BLaER1 treated with 17β-estradiol and CSF1 and Interleukin-3, amounts not matched to agents 10 nM and 100 nM (cell line): ENCODE results near the gene MITF.

ENCODE experiments used
- H3K27ac ChIP-seq, 11 experiments: shearing (Covaris generic); formaldehyde crosslinking; 2 replicates each; pipeline ENCODE4 v1.8.1; 2022
- H3K27me3 ChIP-seq, 11 experiments: shearing (Covaris generic); formaldehyde crosslinking; 2 replicates each; pipeline ENCODE4 v1.8.1; 2022
- H3K36me3 ChIP-seq, 11 experiments: shearing (Covaris generic); formaldehyde crosslinking; 2 replicates each; pipeline ENCODE4 v1.8.1; 2022
- H3K4me1 ChIP-seq, 10 experiments: shearing (Covaris generic); formaldehyde crosslinking; 2 replicates each; pipeline ENCODE4 v1.8.1; 2022
- H3K4me2 ChIP-seq, 11 experiments: shearing (Covaris generic); formaldehyde crosslinking; 2 replicates each; pipeline ENCODE4 v1.8.1; 2022
- H3K4me3 ChIP-seq, 10 experiments: shearing (Covaris generic); formaldehyde crosslinking; 2 replicates each; pipeline ENCODE4 v1.8.1; 2022
- H3K9ac ChIP-seq, 11 experiments: shearing (Covaris generic); formaldehyde crosslinking; 2 replicates each; pipeline ENCODE4 v1.8.1; 2022
- H3K9me3 ChIP-seq, 11 experiments: shearing (Covaris generic); formaldehyde crosslinking; replicated peaks in 1 of 11; 2 replicates each; pipeline ENCODE4 v1.8.1; 2022
- H4K20me1 ChIP-seq, 11 experiments: shearing (Covaris generic); formaldehyde crosslinking; 2 replicates each; pipeline ENCODE4 v1.8.1; 2022
- Cebpa-rat ChIP-seq, 11 experiments: shearing (Covaris generic); IDR thresholded peaks; 2 replicates each; pipeline ENCODE4 v1.8.1; 2022

Gene MITF

GRCh38 chr3:69888040-69888942, 149.0 kb downstream of the MITF start:
- Histone ChIP-seq H3K9me3 (no peaks in the 10 kb centered on the region), H3K9ac (no peak overlapping the region), H4K20me1 (peaks cover 0 to 99% (median 0%) of the 10 kb centered on the region in 11 experiments; a peak in 4 of 22 replicates), H3K27me3 (no peaks in the 10 kb centered on the region), H3K36me3 (peaks cover 0 to 33% (median 0%) of the 10 kb centered on the region in 11 experiments; a peak in 4 of 22 replicates), H3K4me3 (no peak overlapping the region), H3K27ac (no peak overlapping the region), H3K4me2 (no peak overlapping the region), H3K4me1 (no peaks in the 10 kb centered on the region)
- TF ChIP-seq Cebpa-rat (IDR thresholded peaks at IDR 0.05), result no peak

DNA sequence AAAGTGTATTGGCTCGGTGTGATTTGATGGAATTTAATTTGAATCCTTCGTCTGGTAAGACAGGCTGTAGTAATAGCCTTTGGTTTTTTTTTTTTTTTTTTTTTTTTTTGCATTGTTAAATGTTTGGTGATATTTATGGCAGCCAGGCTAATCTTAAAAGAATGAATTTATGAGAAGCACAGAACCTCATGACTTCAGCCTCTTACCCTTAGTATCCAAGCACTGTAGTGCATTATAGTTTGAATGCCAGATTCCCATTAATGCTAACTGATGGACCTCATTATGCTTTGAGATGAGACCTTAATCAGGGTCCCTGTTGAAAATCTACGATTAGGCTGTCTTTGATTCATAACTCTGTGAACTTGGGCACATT, 149.7 kb downstream of the MITF start:
- no peaks in the 10 kb centered on the region for H3K9me3 ChIP-seq
- no peak overlapping the region for H3K9ac ChIP-seq
- TF ChIP-seq Cebpa-rat (IDR thresholded peaks at IDR 0.05), result no peak
- no peaks in the 10 kb centered on the region for H3K27me3 ChIP-seq
- peaks cover 0 to 99% (median 0%) of the 10 kb centered on the region in 11 experiments; a peak in 4 of 22 replicates for H4K20me1 ChIP-seq
- no peak overlapping the region for H3K27ac ChIP-seq
- H3K4me1 ChIP-seq, result no peaks in the 10 kb centered on the region
- H3K4me2 ChIP-seq, result no peak overlapping the region
- peaks cover 0 to 26% (median 0%) of the 10 kb centered on the region in 11 experiments; a peak in 4 of 22 replicates for H3K36me3 ChIP-seq
- H3K4me3 ChIP-seq, result no peak overlapping the region

GRCh38 chr3:69890084-69890483, 150.8 kb downstream of the MITF start:
- no peak for TF ChIP-seq Cebpa-rat (IDR thresholded peaks at IDR 0.05)
- H3K36me3 ChIP-seq, result peaks cover 0 to 23% (median 0%) of the 10 kb centered on the region in 11 experiments; a peak in 3 of 22 replicates

GRCh38 chr3:69890691-69891090, 151.4 kb downstream of the MITF start:
- no peak overlapping the region for H3K4me3 ChIP-seq

More at GRCh38 chr3:69890084-69890483, 150.8 kb downstream of the MITF start:
- Histone ChIP-seq H4K20me1 (peaks cover 0 to 100% (median 0%) of the 10 kb centered on the region in 11 experiments; a peak in 5 of 22 replicates), H3K27me3 (no peaks in the 10 kb centered on the region), H3K9ac (no peak overlapping the region), H3K9me3 (no peaks in the 10 kb centered on the region), H3K27ac (no peak overlapping the region), H3K4me1 (no peaks in the 10 kb centered on the region), H3K4me3 (no peak overlapping the region), H3K4me2 (no peak overlapping the region)

GRCh38 chr3:69892706-69893105, 153.4 kb downstream of the MITF start:
- TF ChIP-seq Cebpa-rat (IDR thresholded peaks at IDR 0.05), result no peak
- Histone ChIP-seq H3K4me3 (no peak overlapping the region), H3K4me2 (no peak overlapping the region)

More at GRCh38 chr3:69890691-69891090, 151.4 kb downstream of the MITF start:
- H3K27me3 ChIP-seq, result no peaks in the 10 kb centered on the region
- H3K9ac ChIP-seq, result no peak overlapping the region
- H3K9me3 ChIP-seq, result no peaks in the 10 kb centered on the region
- no peak overlapping the region for H3K4me2 ChIP-seq
- H4K20me1 ChIP-seq, result peaks cover 0 to 100% (median 0%) of the 10 kb centered on the region in 11 experiments; a peak in 5 of 22 replicates
- peaks cover 0 to 18% (median 0%) of the 10 kb centered on the region in 11 experiments; a peak in 3 of 22 replicates for H3K36me3 ChIP-seq
- no peaks in the 10 kb centered on the region for H3K4me1 ChIP-seq
- H3K27ac ChIP-seq, result no peak overlapping the region
- no peak for TF ChIP-seq Cebpa-rat (IDR thresholded peaks at IDR 0.05)

DNA sequence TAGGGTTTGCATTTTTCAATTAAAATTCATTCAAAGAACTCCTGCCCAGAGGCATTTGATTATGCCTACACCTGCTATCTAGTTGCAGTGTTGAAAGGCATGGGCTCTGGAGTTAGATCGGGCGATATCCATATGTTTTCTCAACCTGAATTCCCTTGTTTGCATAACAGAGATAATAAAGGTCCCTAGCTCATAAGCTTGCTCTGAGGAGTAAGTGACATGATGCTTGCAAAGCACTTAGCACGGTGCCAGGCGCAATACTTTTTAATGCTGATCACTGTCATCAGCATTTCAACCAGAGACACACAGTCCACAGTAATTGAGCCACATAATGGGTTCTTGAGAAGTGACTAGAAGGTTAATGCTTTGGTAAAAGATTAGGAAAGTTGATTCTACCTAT, 154.0 kb downstream of the MITF start:
- H3K9me3 ChIP-seq, result no peaks in the 10 kb centered on the region
- H3K9ac ChIP-seq, result no peak overlapping the region
- no peak overlapping the region for H3K4me2 ChIP-seq
- H3K36me3 ChIP-seq, result peaks cover 0 to 29% (median 0%) of the 10 kb centered on the region in 11 experiments; a peak in 4 of 22 replicates
- peaks cover 0 to 99% (median 0%) of the 10 kb centered on the region in 11 experiments; a peak in 5 of 22 replicates for H4K20me1 ChIP-seq
- H3K4me1 ChIP-seq, result no peaks in the 10 kb centered on the region
- no peak overlapping the region for H3K4me3 ChIP-seq
- no peak overlapping the region for H3K27ac ChIP-seq
- no peaks in the 10 kb centered on the region for H3K27me3 ChIP-seq
- TF ChIP-seq Cebpa-rat (IDR thresholded peaks at IDR 0.05), result no peak

More at GRCh38 chr3:69892706-69893105, 153.4 kb downstream of the MITF start:
- Histone ChIP-seq H4K20me1 (peaks cover 0 to 99% (median 0%) of the 10 kb centered on the region in 11 experiments; a peak in 5 of 22 replicates), H3K9ac (no peak overlapping the region), H3K27me3 (no peaks in the 10 kb centered on the region), H3K4me1 (no peaks in the 10 kb centered on the region), H3K9me3 (no peaks in the 10 kb centered on the region), H3K27ac (no peak overlapping the region), H3K36me3 (peaks cover 0 to 25% (median 0%) of the 10 kb centered on the region in 11 experiments; a peak in 4 of 22 replicates)

- Histone ChIP-seq H3K4me1 (no peaks in the 10 kb centered on the region), H3K9me3 (no peaks in the 10 kb centered on the region), H3K9ac (no peak overlapping the region), H3K27ac (no peak overlapping the region), H3K4me3 (no peak overlapping the region), H3K27me3 (no peaks in the 10 kb centered on the region), H3K4me2 (no peak overlapping the region), H4K20me1 (peaks cover 0 to 99% (median 0%) of the 10 kb centered on the region in 11 experiments; a peak in 6 of 22 replicates), H3K36me3 (peaks cover 0 to 29% (median 0%) of the 10 kb centered on the region in 11 experiments; a peak in 4 of 22 replicates)
- no peak for TF ChIP-seq Cebpa-rat (IDR thresholded peaks at IDR 0.05)
Measured at GRCh38 chr3:69896095-69896494, 156.8 kb downstream of the MITF start.

DNA sequence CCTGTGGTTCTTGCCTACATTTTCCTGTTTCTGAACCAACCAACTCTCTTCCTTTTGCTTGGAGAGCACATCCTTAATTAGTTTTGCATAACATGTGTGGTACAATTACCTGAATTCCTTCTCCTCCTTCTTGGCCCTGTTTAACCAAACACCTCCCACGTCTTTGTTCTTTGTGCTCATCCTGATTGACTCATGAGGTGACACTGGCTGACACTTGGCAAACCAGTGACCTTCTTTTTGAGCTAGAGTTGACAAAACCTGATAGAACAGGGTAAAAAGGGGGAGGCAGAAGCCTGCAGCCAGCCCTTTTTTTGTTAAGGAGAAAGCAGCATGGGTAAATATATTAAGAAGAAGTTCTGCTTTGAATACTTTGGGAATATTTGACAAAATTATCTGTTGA, 161.1 kb downstream of the MITF start:
- H3K4me1 ChIP-seq, result peaks cover 0 to 13% (median 0%) of the 10 kb centered on the region in 10 experiments; a peak in 3 of 20 replicates
- H3K27ac ChIP-seq, result no peak overlapping the region
- H3K9me3 ChIP-seq, result no peaks in the 10 kb centered on the region
- H3K4me3 ChIP-seq, result no peak overlapping the region
- H3K36me3 ChIP-seq, result peaks cover 0 to 19% (median 0%) of the 10 kb centered on the region in 11 experiments; a peak in 4 of 22 replicates
- no peak overlapping the region for H3K4me2 ChIP-seq
- H3K27me3 ChIP-seq, result no peaks in the 10 kb centered on the region
- peaks cover 0 to 100% (median 0%) of the 10 kb centered on the region in 11 experiments; a peak in 6 of 22 replicates for H4K20me1 ChIP-seq
- H3K9ac ChIP-seq, result no peak overlapping the region
- TF ChIP-seq Cebpa-rat (IDR thresholded peaks at IDR 0.05), result no peak

GRCh38 chr3:69901802-69902201, 162.5 kb downstream of the MITF start:
- H3K9ac ChIP-seq, result no peak overlapping the region
- no peak for TF ChIP-seq Cebpa-rat (IDR thresholded peaks at IDR 0.05)
- H3K9me3 ChIP-seq, result no peaks in the 10 kb centered on the region
- no peak overlapping the region for H3K4me3 ChIP-seq
- H3K36me3 ChIP-seq, result peaks cover 0 to 12% (median 0%) of the 10 kb centered on the region in 11 experiments; a peak in 4 of 22 replicates
- H4K20me1 ChIP-seq, result peaks cover 0 to 100% (median 0%) of the 10 kb centered on the region in 11 experiments; a peak in 6 of 22 replicates
- no peaks in the 10 kb centered on the region for H3K27me3 ChIP-seq
- peaks cover 0 to 17% (median 0%) of the 10 kb centered on the region in 10 experiments; a peak in 3 of 20 replicates for H3K4me1 ChIP-seq
- no peak overlapping the region for H3K4me2 ChIP-seq
- H3K27ac ChIP-seq, result no peak overlapping the region
